Liver (tissue), 9 donors: ENCODE data around the gene LCORL. TPM values are rescaled to one million over a fixed set of nuclear protein-coding genes. Genes with fewer than 3 reads are reported as not detected.

Experiments
- DNase-seq: peaks from one replicate; pipeline ENCODE4 v3.0.0-alpha.2; 2017; ENCODE audit warnings: low spot score
- H3K27ac ChIP-seq, 2 donors: one replicate each; pipeline ENCODE4 v1.7.0; 2013; ENCODE audit warnings: inconsistent platforms in 2 of 2, low read length in 2 of 2, control low read depth in 1 of 2, low read depth in 1 of 2, mild to moderate bottlenecking in 1 of 2
- H3K27me3 ChIP-seq, 4 donors: one replicate each; pipeline versions ENCODE4 v1.6.1 to v1.7.0; 2013; ENCODE audit warnings: low read length in 3 of 4, inconsistent platforms in 1 of 4, mild to moderate bottlenecking in 1 of 4, moderate library complexity in 1 of 4; ENCODE audit not compliant: control insufficient read depth in 4 of 4, insufficient read depth in 4 of 4
- H3K36me3 ChIP-seq, 4 donors: one replicate each; pipeline versions ENCODE4 v1.6.1 to v1.7.0; 2013; ENCODE audit warnings: low read length in 3 of 4, mild to moderate bottlenecking in 3 of 4, low read depth in 1 of 4, moderate library complexity in 1 of 4; ENCODE audit not compliant: control insufficient read depth in 4 of 4, insufficient read depth in 3 of 4
- H3K4me1 ChIP-seq, 4 donors: one replicate each; pipeline versions ENCODE4 v1.6.1 to v1.7.0; 2013; ENCODE audit warnings: low read length in 3 of 4, mild to moderate bottlenecking in 3 of 4, moderate library complexity in 1 of 4; ENCODE audit not compliant: control insufficient read depth in 4 of 4, insufficient read depth in 4 of 4
- H3K4me3 ChIP-seq, 3 donors: one replicate each; pipeline versions ENCODE4 v1.6.1 to v1.7.0; 2013; ENCODE audit warnings: low read length in 3 of 3, control low read depth in 1 of 3, low read depth in 1 of 3, mild to moderate bottlenecking in 1 of 3
- H3K9ac ChIP-seq, 2 donors: one replicate each; pipeline ENCODE4 v1.7.0; 2013; ENCODE audit warnings: low read length in 2 of 2, mild to moderate bottlenecking in 2 of 2, moderate library complexity in 2 of 2, control low read depth in 1 of 2, low read depth in 1 of 2
- H3K9me3 ChIP-seq, 4 donors: one replicate each; pipeline versions ENCODE4 v1.6.1 to v1.7.0; 2013; ENCODE audit warnings: low read length in 3 of 4; ENCODE audit not compliant: control insufficient read depth in 4 of 4
- EGR1 ChIP-seq, 2 donors: IDR thresholded peaks; 2 replicates each; pipeline ENCODE4 v1.6.1; 2016 to 2018; ENCODE audit warnings: antibody characterized with exemption in 2 of 2, low read depth in 2 of 2
- FOXA2 ChIP-seq: IDR thresholded peaks from 2 replicates; pipeline ENCODE4 v1.6.1; 2016; ENCODE audit warnings: antibody characterized with exemption
- GABPA ChIP-seq, 2 donors: IDR thresholded peaks in 1 of 2; conservative IDR thresholded peaks in 1 of 2; 2 replicates each; pipeline ENCODE4 v1.6.1; 2016; ENCODE audit warnings: antibody characterized with exemption in 2 of 2, mild to moderate bottlenecking in 1 of 2, moderate library complexity in 1 of 2
- HNF4A ChIP-seq, 2 donors: conservative IDR thresholded peaks; 2 replicates each; pipeline ENCODE4 v1.6.1; 2016; ENCODE audit warnings: antibody characterized with exemption in 2 of 2, mild to moderate bottlenecking in 2 of 2
- HNF4G ChIP-seq: IDR thresholded peaks from 2 replicates; pipeline ENCODE4 v1.6.1; 2016; ENCODE audit warnings: antibody characterized with exemption
- JUND ChIP-seq, 2 donors: IDR thresholded peaks; 2 replicates each; pipeline ENCODE4 v1.6.1; 2016; ENCODE audit warnings: antibody characterized with exemption in 2 of 2
- RAD21 ChIP-seq, 2 donors: IDR thresholded peaks; 2 replicates each; pipeline ENCODE4 v1.6.1; 2016; ENCODE audit warnings: antibody characterized with exemption in 2 of 2, mild to moderate bottlenecking in 2 of 2
- RXRA ChIP-seq, 2 donors: IDR thresholded peaks; 2 replicates each; pipeline ENCODE4 v1.6.1; 2017 to 2018; ENCODE audit warnings: antibody characterized with exemption in 2 of 2, mild to moderate bottlenecking in 1 of 2
- SP1 ChIP-seq: IDR thresholded peaks from 2 replicates; pipeline ENCODE4 v1.6.1; 2018; ENCODE audit warnings: antibody characterized with exemption, mild to moderate bottlenecking
- TAF1 ChIP-seq: conservative IDR thresholded peaks from 2 replicates; pipeline ENCODE4 v1.6.1; 2016; ENCODE audit warnings: antibody characterized with exemption, mild to moderate bottlenecking
- YY1 ChIP-seq: IDR thresholded peaks from 2 replicates; pipeline ENCODE4 v1.6.1; 2016; ENCODE audit warnings: antibody characterized with exemption, mild to moderate bottlenecking
- WGBS: extraction: QIAGEN DNeasy Blood & Tissue Kit; methylation state at CpG from one replicate; pipeline ENCODE4 v1.1.7; 2013; 5-methylcytosine and 5-hydroxymethylcytosine counted together
- polyA plus RNA-seq, 2 donors: library from polyadenylated mRNA; stranded (reverse) in 1 of 2; unstranded in 1 of 2; fragments of 200-250 nt in 1 of 2; fragments of >200 nt in 1 of 2; fragmentation: Nextera tagmentation in 1 of 2; extraction: Ambion mirVana in 1 of 2; gene quantifications; one replicate each; pipeline versions ENCODE4 v1.2.1 to v1.2.3, GENCODE V29; 2013 to 2015
- total RNA-seq, 2 donors: library from RNA; depleted of rRNA; stranded (reverse); fragments of >200 nt; gene quantifications; one replicate each; pipeline ENCODE4 v1.2.3, GENCODE V29; 2014
- TF ChIP-seq, protein P1 (sequence below): IDR thresholded peaks from 2 replicates; pipeline ENCODE4 v1.6.1; 2016; ENCODE audit warnings: antibody characterized with exemption
- TF ChIP-seq, protein P2 (sequence below): IDR thresholded peaks from 2 replicates; pipeline ENCODE4 v1.6.1; 2016; ENCODE audit warnings: antibody characterized with exemption
- TF ChIP-seq, protein P3 (sequence below): IDR thresholded peaks from 2 replicates; pipeline ENCODE4 v1.6.1; 2016; ENCODE audit warnings: antibody characterized with exemption, mild to moderate bottlenecking
- TF ChIP-seq, protein P4 (sequence below): fragments of 150-350 bp; IDR thresholded peaks from 2 replicates; pipeline ENCODE4 v1.5.1; 2017; ENCODE audit warnings: improper control_type of control experiment, low read depth, low read length; ENCODE audit not compliant: missing input control
- TF ChIP-seq, protein P5 (sequence below): IDR thresholded peaks from 2 replicates; pipeline ENCODE4 v1.6.1; 2016; ENCODE audit warnings: antibody characterized with exemption
- donor health status: healthy.
- donor health status: healthy.
- donor health status: healthy.
- donor health status: healthy.
- donor health status: healthy.

The LCORL gene
- total and polyA plus RNA-seq, 4 donors = 2.1 to 12.0 (median 6.5) TPM

DNA sequence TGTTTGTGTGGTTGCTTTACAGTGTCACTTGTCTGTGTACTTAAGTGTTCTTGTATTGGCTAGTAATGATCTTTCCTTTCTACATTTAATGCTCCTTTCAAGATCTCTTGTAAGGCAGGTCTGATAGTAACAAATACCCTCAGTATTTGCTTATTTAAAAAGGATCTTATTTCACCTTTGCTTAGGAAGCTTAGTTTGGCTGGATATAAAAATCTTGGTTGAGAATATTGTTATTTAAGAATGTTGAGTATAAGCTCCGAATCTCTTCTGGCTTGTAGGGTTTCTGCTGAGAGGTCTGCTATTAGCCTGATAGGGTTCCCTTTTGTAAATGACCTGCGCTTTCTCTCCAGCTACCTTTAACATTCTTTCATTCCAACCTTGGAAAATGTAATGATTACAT, 35.7 kb downstream of the LCORL start:
- H3K4me1 ChIP-seq = no peaks in the 10 kb centered on the region
- H3K9me3 ChIP-seq = peaks cover 0 to 12% (median 2%) of the 10 kb centered on the region in 4 donors
- TF ChIP-seq, protein P1, sequence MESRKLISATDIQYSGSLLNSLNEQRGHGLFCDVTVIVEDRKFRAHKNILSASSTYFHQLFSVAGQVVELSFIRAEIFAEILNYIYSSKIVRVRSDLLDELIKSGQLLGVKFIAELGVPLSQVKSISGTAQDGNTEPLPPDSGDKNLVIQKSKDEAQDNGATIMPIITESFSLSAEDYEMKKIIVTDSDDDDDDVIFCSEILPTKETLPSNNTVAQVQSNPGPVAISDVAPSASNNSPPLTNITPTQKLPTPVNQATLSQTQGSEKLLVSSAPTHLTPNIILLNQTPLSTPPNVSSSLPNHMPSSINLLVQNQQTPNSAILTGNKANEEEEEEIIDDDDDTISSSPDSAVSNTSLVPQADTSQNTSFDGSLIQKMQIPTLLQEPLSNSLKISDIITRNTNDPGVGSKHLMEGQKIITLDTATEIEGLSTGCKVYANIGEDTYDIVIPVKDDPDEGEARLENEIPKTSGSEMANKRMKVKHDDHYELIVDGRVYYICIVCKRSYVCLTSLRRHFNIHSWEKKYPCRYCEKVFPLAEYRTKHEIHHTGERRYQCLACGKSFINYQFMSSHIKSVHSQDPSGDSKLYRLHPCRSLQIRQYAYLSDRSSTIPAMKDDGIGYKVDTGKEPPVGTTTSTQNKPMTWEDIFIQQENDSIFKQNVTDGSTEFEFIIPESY = no peak
- no peak for TF ChIP-seq GABPA (IDR thresholded peaks at IDR 0.05 in 1 of 2, conservative IDR thresholded peaks at IDR 0.05 in 1 of 2)
- no peak overlapping the region for H3K4me3 ChIP-seq
- over 99% methylated on average over 2 of the region's 2 CpGs for WGBS
- H3K27me3 ChIP-seq = no peaks in the 10 kb centered on the region
- no peak for DNase-seq
- H3K27ac ChIP-seq = no peak overlapping the region
- no peaks in the 10 kb centered on the region for H3K36me3 ChIP-seq
- no peak overlapping the region for H3K9ac ChIP-seq

DNA sequence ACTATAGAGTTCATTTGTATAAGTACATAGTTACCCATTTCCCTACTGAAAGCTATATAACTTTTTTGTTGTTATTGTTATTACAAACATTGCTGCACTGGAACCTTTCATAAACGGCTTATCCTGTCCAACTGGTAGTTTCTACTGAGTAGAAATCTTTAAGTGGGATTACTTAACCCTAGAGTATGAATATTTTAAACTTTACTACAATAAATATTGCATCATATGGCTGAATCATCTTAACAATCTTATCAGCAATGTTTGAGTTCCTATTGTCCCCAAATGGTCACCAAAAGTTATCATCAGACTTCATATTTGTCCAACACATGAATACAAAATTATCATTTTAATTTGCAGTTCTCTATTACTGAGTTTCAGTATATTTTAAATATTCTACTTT, 40.5 kb downstream of the LCORL start:
- TF ChIP-seq, protein P2, sequence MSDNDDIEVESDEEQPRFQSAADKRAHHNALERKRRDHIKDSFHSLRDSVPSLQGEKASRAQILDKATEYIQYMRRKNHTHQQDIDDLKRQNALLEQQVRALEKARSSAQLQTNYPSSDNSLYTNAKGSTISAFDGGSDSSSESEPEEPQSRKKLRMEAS = no peak
- TF ChIP-seq HNF4A (conservative IDR thresholded peaks at IDR 0.05) (no peak), RAD21 (IDR thresholded peaks at IDR 0.05) (no peak), GABPA (IDR thresholded peaks at IDR 0.05 in 1 of 2, conservative IDR thresholded peaks at IDR 0.05 in 1 of 2) (no peak), SP1 (no peak), FOXA2 (no peak), YY1 (no peak), JUND (IDR thresholded peaks at IDR 0.05) (no peak), EGR1 (IDR thresholded peaks at IDR 0.05; ENCODE audit: low read depth in 2 of 2) (no peak), TAF1 (no peak), RXRA (IDR thresholded peaks at IDR 0.05) (no peak), HNF4G (no peak)
- TF ChIP-seq, protein P3, sequence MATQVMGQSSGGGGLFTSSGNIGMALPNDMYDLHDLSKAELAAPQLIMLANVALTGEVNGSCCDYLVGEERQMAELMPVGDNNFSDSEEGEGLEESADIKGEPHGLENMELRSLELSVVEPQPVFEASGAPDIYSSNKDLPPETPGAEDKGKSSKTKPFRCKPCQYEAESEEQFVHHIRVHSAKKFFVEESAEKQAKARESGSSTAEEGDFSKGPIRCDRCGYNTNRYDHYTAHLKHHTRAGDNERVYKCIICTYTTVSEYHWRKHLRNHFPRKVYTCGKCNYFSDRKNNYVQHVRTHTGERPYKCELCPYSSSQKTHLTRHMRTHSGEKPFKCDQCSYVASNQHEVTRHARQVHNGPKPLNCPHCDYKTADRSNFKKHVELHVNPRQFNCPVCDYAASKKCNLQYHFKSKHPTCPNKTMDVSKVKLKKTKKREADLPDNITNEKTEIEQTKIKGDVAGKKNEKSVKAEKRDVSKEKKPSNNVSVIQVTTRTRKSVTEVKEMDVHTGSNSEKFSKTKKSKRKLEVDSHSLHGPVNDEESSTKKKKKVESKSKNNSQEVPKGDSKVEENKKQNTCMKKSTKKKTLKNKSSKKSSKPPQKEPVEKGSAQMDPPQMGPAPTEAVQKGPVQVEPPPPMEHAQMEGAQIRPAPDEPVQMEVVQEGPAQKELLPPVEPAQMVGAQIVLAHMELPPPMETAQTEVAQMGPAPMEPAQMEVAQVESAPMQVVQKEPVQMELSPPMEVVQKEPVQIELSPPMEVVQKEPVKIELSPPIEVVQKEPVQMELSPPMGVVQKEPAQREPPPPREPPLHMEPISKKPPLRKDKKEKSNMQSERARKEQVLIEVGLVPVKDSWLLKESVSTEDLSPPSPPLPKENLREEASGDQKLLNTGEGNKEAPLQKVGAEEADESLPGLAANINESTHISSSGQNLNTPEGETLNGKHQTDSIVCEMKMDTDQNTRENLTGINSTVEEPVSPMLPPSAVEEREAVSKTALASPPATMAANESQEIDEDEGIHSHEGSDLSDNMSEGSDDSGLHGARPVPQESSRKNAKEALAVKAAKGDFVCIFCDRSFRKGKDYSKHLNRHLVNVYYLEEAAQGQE = no peak
- TF ChIP-seq, protein P4, sequence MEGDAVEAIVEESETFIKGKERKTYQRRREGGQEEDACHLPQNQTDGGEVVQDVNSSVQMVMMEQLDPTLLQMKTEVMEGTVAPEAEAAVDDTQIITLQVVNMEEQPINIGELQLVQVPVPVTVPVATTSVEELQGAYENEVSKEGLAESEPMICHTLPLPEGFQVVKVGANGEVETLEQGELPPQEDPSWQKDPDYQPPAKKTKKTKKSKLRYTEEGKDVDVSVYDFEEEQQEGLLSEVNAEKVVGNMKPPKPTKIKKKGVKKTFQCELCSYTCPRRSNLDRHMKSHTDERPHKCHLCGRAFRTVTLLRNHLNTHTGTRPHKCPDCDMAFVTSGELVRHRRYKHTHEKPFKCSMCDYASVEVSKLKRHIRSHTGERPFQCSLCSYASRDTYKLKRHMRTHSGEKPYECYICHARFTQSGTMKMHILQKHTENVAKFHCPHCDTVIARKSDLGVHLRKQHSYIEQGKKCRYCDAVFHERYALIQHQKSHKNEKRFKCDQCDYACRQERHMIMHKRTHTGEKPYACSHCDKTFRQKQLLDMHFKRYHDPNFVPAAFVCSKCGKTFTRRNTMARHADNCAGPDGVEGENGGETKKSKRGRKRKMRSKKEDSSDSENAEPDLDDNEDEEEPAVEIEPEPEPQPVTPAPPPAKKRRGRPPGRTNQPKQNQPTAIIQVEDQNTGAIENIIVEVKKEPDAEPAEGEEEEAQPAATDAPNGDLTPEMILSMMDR = no peak
- TF ChIP-seq, protein P5, sequence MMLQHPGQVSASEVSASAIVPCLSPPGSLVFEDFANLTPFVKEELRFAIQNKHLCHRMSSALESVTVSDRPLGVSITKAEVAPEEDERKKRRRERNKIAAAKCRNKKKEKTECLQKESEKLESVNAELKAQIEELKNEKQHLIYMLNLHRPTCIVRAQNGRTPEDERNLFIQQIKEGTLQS = no peak
- TF ChIP-seq, protein P1 = no peak
- H3K4me1 ChIP-seq = no peaks in the 10 kb centered on the region
- no peak for DNase-seq
- H3K27ac ChIP-seq = no peak overlapping the region
- H3K27me3 ChIP-seq = no peaks in the 10 kb centered on the region
- H3K36me3 ChIP-seq = no peaks in the 10 kb centered on the region
- H3K9ac ChIP-seq = no peak overlapping the region
- H3K4me3 ChIP-seq = no peak overlapping the region
- H3K9me3 ChIP-seq = peaks cover 0 to 6% (median 2%) of the 10 kb centered on the region in 4 donors
- WGBS = 92% methylated on average over 1 of the region's 1 CpG
